ENCODE measurements around the gene MIPOL1. TPM values are rescaled to one million over a fixed set of nuclear protein-coding genes. Genes with fewer than 3 reads are reported as not detected.
"Not testable (repeated sequence)": the region's sequence is repeated elsewhere in the genome, so short reads cannot be mapped to it uniquely, and the experiment has no call there.

Gene MIPOL1
- total and polyA plus RNA-seq, 9 of the 15 experiments (the other 6 are each of a cell fraction or from before 2014, with no cell fraction given): 6.7 to 21.9 (median 12.4) TPM

- H2AFZ ChIP-seq (ENCODE audit: low read depth, low read length); H4K20me1 ChIP-seq (replicated peaks; ENCODE audit: control insufficient read depth, insufficient read depth, low read length); in situ Hi-C loops (cut with MboI); BruUV-seq (replicated peaks); POLR2A ChIA-PET; ATAC-seq; CTCF ChIA-PET (ENCODE audit: low intra/inter-chr PET ratio); DNase-seq (ENCODE audit: extremely low read depth in 1 of 4, low spot score in 3 of 4); H3K9ac ChIP-seq (ENCODE audit: insufficient read depth in 1 of 2, low read depth in 2 of 2, low read length in 2 of 2); H3K36me3 ChIP-seq (ENCODE audit: control insufficient read depth, insufficient read depth, low read length); H3K9me3 ChIP-seq (replicated peaks; ENCODE audit: control insufficient read depth, insufficient read depth, low read depth, low read length); H3K27me3 ChIP-seq (ENCODE audit: control insufficient read depth in 2 of 2, insufficient read depth in 2 of 2, low read length in 2 of 2); H3K79me2 ChIP-seq (ENCODE audit: control insufficient read depth, insufficient read depth, low read length); H3K27ac ChIP-seq (ENCODE audit: extremely low read depth, low read depth, low read length); H3K4me1 ChIP-seq (replicated peaks in 1 of 2; ENCODE audit: control insufficient read depth in 2 of 2, insufficient read depth in 2 of 2, low read length in 2 of 2); FAIRE-seq; H3K4me3 ChIP-seq; H3K4me2 ChIP-seq (ENCODE audit: insufficient read depth, low read length); H3K9me1 ChIP-seq (ENCODE audit: control insufficient read depth, insufficient read depth, low read length); TF ChIP-seq ATF3 (CRISPR knock-in tag; conservative IDR thresholded peaks at IDR 0.05): not testable (repeated sequence)
- intact Hi-C loops (cut with micrococcal nuclease): loop anchor here (10.0 kb wide), 1 partner anchor 591 kb away; no protein-coding TSS in a partner anchor
- WGBS (ENCODE audit: insufficient coverage, low coverage, missing lambda C conversion rate): 73% methylated on average over 3 of the region's 4 CpGs
- TF ChIP-seq ATF3 (IDR thresholded peaks at IDR 0.05): 0 out of 2 replicates have a peak, but pooled peaks have one; percentile 15
Measured at GRCh38 chr14:37236044-37236443, 38.3 kb downstream of the MIPOL1 start.

DNA sequence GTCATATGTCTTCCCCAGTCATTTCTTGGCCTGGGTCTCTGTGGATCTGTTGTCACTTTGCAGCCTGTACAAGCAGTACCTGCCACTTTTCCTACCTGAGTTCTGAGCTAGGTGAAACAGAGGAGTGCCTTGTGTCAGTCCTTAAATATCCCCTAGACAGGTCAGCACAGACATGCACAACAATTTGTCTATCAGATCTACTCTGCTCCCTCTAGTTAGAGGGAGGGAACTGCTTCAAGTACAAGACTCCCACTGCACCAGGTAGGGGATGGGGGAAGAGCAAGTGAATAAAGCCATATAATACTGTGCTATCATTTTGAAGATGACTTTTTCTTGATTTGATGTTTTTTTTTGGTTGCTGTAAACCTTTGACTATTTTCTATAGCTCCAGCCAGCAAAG, 39.4 kb downstream of the MIPOL1 start:
- FAIRE-seq: no peak
- no TSS peak for BruUV-seq (replicated peaks)
- POLR2A ChIA-PET: no interaction called here
- H3K79me2 ChIP-seq (ENCODE audit: control insufficient read depth, insufficient read depth, low read length): no peaks in the 10 kb centered on the region
- CTCF ChIA-PET (ENCODE audit: low intra/inter-chr PET ratio): no interaction called here
- H3K9me1 ChIP-seq (ENCODE audit: control insufficient read depth, insufficient read depth, low read length): no peaks in the 10 kb centered on the region
- no peaks in the 10 kb centered on the region; a peak in 1 of 5 replicates for H3K4me1 ChIP-seq (replicated peaks in 1 of 2; ENCODE audit: control insufficient read depth in 2 of 2, insufficient read depth in 2 of 2, low read length in 2 of 2)
- no peaks in the 10 kb centered on the region for H3K27me3 ChIP-seq (ENCODE audit: control insufficient read depth in 2 of 2, insufficient read depth in 2 of 2, low read length in 2 of 2)
- in situ Hi-C loops (cut with MboI): no loop called here
- H3K9me3 ChIP-seq (replicated peaks; ENCODE audit: control insufficient read depth, insufficient read depth, low read depth, low read length): no peaks in the 10 kb centered on the region
- no peak overlapping the region for H3K4me2 ChIP-seq (ENCODE audit: insufficient read depth, low read length)
- no peak overlapping the region for H3K27ac ChIP-seq (ENCODE audit: extremely low read depth, low read depth, low read length)
- H4K20me1 ChIP-seq (replicated peaks; ENCODE audit: control insufficient read depth, insufficient read depth, low read length): no peaks in the 10 kb centered on the region
- no peak overlapping the region for H2AFZ ChIP-seq (ENCODE audit: low read depth, low read length)
- no peak for DNase-seq (ENCODE audit: extremely low read depth in 1 of 4, low spot score in 3 of 4)
- no peak overlapping the region for H3K4me3 ChIP-seq
- no peak overlapping the region for H3K9ac ChIP-seq (ENCODE audit: insufficient read depth in 1 of 2, low read depth in 2 of 2, low read length in 2 of 2)
- ATAC-seq: peak; percentile 63; the same call in 2 of the 3 replicates
- intact Hi-C loops (cut with micrococcal nuclease): loop anchor here (10.0 kb wide), 1 partner anchor 592 kb away; no protein-coding TSS in a partner anchor
- H3K36me3 ChIP-seq (ENCODE audit: control insufficient read depth, insufficient read depth, low read length): no peaks in the 10 kb centered on the region
- no peak for TF ChIP-seq TRIM28 (IDR thresholded peaks at IDR 0.05)
- no peak for TF ChIP-seq ZNF277 (CRISPR knock-in tag; IDR thresholded peaks at IDR 0.05; ENCODE audit: borderline replicate concordance)
- TF ChIP-seq TEAD4 (IDR thresholded peaks at IDR 0.05; ENCODE audit: low read length): no peak
- no peak for TF ChIP-seq TEAD4 (CRISPR knock-in tag; IDR thresholded peaks at IDR 0.05; ENCODE audit: borderline replicate concordance)
- TF ChIP-seq NR2F6 (CRISPR knock-in tag; IDR thresholded peaks at IDR 0.05): no peak
- no peak for TF ChIP-seq NELFE (IDR thresholded peaks at IDR 0.05; ENCODE audit: insufficient read depth, insufficient read length)

All from K562 (cell line).